HG03520 (cell line): ENCODE results near the gene DLG1.
"Not testable (repeated sequence)": the region's sequence is repeated elsewhere in the genome, so short reads cannot be mapped to it uniquely, and the experiment has no call there.

ENCODE experiments used
- ATAC-seq: cut with Tn5 transposase; IDR thresholded peaks from one replicate; pipeline ENCODE4 v1.9.1; 2021; ENCODE audit warnings: mild to moderate bottlenecking, moderate library complexity; ENCODE audit not compliant: unreplicated experiment

The DLG1 gene

GRCh38 chr3:197216914-197217313, 81.5 kb downstream of the DLG1 start:
- ATAC-seq: no peak

GRCh38 chr3:197216169-197216860, 82.1 kb downstream of the DLG1 start:
- ATAC-seq: no peak

GRCh38 chr3:197212290-197212689, 86.1 kb downstream of the DLG1 start:
- no peak for ATAC-seq

DNA sequence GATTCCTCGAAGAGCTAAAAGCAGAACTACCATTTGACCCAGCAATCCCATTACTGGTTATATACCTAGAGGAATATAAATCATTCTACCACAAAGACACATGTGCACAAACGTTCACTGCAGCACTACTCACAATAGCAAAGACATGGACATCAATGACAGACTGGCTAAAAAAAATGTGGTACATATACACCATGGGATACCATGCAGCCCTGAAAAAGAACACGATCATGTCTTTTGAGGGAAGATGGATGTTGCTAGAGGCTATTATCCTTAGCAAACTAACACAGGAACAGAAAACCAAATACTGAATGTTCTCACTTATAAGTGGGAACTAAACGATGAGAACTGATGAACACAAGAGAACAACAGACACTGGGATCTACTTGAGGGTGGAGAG, 86.7 kb downstream of the DLG1 start:
- not testable (repeated sequence) for ATAC-seq

- ATAC-seq: no peak
These were observed 88.8 kb downstream of the DLG1 start for GRCh38 chr3:197209366-197210260.

DNA sequence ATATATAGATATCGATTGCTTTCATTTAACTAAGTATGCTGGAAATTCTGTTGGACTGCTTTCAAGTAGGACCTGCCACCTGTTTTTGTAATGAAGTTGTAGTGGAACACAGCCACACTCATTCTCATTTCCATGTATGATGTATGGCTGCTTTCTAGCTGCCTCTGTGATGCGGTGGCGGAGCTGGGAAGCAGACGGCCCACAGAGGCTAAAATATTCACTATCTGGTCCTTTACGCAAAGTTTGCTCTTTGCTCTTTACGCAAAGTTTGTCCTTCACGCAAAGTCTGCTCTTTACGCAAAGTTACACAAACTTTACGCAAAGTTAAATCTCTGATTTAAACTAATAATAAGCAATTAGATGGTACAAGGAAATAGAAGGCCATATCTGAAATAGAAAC, 91.5 kb downstream of the DLG1 start:
- no peak for ATAC-seq

DNA sequence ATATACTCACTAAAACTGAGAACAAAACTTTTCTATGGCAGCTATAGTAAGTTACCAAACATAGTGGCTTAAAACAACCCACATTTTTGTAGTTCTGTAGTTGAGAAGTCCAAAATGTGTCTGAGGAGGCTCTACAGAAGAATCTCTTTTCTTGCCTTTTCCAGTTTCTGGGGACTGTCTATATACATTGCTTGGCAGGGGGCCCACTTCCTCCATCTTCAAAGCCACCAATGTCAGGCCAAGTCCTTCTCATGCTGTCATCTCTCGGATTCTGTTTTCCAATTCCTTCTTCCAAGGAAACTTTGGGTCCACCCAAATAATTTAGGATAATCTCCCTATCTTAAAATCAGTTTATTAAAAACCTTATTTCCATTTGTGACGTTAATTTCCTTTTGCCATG, 92.7 kb downstream of the DLG1 start:
- ATAC-seq: no peak

DNA sequence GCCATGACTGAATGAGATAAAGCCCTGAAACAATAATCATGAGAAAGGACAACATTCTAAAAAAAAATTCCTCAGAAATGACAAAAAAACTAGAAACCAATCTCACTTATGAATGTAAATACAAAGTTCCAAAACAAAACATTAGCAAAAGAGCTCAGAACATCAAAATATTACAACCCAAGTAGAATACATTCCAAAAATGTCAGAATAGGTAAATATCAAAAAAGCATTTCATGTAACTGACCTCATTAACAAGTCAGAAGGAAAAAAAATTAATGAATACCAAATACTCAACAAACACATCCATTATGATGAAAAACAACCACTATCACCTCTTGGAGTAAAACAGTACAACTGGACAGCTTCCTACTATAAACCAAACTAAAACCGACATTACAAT, 93.1 kb downstream of the DLG1 start:
- no peak for ATAC-seq

DNA sequence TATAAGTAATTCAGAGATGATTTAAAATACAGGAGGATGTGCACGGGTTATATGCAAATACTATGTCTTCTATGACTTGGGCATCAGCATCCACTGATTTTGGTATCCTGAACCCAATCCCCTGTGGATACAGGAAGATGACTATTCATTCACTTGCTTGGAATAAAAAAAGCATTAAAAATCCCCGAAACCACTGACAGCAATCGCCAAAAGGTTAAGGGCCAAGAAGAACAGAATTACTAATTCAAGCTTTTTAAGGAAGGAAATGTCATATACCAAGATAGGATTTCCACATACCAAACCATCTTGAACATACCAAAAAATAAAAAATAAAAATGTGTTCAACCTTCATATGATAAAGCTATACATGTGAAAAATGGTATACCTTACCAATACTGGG, 93.7 kb downstream of the DLG1 start:
- ATAC-seq: no peak

DNA sequence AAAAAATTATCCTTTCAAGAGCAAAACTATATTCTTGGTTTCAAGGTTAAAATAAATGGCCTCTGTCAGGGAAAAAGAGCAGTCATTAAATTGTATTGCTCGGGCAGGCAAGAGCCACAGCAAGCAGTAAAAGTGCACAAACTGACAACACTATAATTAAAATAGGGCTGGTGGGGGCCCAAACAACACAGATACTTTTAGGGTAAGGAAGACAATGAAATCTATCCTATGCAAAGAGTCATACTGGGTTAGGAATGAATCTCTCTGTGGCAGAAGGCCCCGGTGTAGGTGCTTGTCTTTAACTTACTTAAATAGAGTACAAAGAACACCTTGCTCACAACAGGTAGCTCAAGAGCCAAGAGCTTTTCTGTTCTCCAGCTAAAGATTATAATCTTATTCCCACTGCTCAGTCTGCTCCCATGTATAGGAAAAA, 94.7 kb downstream of the DLG1 start:
- no peak for ATAC-seq

DNA sequence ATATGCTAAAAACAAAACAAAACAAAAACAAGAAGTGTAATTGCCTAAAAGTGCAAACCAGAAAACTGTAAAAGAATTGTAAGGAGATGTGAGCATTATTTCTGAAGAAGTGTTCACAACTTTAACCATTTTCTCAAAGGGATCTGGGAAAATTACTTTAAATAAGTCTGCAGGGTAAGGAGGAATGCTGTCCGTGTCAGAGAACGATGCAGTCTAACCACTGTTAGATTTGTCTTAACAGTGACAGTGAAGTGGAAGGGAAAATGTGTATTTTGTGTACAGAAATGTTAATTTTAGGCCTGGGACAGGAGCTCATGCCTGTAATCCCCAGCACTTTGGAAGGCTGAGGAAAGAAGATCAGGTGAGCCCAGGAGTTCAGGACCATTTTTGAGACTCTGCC, 95.7 kb downstream of the DLG1 start:
- ATAC-seq: no peak

DNA sequence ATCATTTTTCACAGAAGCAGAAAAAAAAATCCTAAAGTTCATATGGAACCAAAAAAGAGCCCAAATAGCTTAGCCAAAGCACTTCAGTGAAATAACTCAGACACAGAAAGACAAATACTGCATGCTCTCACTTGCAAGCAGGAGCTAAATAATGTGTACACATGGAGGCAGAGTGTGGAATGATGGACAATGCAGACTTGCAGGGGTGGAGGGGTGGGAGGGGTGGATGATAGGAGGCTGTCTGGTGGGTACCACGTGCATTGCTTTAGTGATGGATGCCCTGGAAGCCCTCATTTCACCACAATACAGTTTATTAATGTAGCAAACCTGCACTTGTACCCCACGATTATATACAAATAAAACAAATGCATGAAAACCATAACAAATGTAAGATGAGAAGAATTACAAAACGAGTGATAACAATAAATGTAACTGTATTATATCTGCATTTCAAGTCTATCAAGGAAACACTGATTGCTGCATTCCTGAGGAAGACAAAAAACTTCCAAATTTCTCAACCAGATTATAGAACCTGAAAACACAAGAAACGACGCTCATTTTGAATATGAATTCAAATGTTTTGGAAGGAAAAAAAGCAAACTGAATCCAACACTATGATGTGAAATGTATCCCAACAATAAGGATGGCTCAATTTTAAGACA, 96.5 kb downstream of the DLG1 start:
- ATAC-seq: no peak

GRCh38 chr3:197200856-197201255, 97.6 kb downstream of the DLG1 start:
- not testable (repeated sequence) for ATAC-seq

DNA sequence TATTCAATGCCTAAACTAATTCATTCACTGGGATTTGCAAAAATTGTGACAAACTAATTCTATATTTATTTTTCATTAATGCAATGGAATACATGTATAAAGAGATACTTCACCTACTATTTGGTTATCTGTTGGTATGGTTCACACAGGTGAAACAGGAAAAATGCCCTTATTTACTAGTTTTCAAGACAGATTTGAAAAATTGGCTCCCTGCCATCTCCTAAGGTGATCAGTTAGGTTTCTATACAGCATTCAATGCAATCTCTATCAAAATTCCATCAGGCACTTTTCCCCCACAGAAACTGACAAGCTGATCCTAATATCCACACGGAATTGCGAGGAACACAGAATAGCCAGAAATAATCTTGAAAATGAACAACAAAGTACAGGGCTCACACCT, 101.1 kb downstream of the DLG1 start:
- ATAC-seq: no peak

DNA sequence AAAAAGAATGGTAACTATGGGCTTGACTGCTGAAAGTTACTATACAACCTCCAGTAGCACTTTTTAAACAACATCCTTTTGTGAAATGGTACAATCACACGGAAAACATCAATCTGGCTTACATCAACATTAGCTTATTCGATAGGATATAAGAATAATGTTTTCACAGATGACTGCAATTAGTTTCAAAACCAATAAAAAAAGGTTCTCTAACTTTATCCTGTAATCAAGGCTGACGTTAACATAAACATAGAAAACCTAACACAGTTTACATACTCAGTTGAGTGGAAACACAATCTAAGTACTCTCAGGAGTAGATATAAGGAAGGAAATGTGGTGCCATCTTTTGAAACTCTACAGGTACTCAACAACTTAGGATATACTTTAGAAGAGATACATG, 102.2 kb downstream of the DLG1 start:
- no peak for ATAC-seq

DNA sequence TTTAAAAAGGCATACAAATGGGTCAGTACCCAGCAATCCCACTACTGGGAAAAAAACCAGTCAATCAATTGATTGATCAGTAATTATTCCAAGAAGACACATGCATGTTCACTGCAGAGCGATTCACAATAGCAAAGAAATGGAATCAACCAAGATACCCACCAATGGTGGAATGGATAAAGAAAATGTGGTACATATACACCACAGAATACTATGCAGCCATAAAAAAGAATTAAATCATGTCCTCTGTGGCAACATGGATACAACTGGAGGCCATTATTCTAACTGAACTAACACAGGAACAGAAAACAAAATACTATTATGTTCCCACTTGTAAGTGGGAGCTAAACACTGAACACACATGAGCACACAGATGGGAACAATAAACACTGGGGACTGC, 103.1 kb downstream of the DLG1 start:
- no peak for ATAC-seq

DNA sequence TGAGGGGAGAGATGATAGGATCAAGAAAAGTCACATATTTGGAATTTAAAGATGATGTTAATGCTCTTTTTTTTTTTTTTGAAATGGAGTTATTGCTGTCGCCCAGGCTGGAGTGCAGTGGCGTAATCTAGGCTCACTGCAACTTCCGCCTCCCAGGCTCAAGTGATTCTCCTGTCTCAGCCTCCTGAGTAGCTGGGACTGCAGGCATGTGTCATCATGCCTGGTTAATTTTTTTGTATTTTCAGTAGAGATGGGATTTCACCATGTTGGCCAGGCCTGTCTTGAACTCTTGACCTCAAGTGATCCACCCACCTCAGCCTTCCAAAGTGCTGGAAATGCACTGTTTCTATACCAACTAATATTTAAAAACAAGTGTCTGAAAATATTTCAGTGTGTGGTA, 104.7 kb downstream of the DLG1 start:
- ATAC-seq: not testable (repeated sequence)

DNA sequence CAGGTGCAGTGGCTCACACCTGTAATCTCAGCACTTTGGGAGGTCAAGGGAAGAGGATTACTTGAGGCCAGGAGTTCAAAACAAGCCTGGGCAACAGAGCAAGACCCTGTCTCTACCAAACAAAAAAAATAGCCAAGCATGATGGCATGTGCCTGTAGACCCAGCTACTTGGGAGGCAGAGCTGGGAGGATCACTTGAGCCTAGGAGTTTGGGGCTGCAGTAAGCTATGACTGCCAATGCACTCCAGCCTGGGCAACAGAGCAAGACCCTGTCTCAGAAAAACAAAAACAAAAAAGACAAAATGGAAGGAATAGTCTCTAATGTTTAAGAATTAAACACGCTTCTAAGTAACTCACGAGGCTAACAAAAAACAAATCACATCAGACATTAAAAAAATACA, 106.5 kb downstream of the DLG1 start:
- ATAC-seq: no peak

DNA sequence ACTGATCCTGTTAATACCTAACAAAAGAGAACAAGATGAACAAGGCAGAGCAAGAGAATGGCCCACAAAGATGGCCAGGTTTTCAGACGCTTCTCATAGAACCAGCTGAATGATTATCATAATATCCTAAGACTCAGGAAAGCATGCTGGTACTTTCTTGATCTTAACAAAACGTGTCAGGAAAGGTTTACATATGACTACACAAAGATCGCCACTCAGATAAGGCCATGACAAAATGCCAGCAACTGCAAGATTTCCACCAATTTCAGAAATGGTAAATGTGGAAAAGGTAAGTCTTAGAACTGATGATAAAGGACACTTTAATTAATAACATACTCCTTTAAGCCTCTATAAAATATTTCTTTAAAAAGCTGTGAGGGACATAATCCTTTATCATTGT, 108.8 kb downstream of the DLG1 start:
- no peak for ATAC-seq

GRCh38 chr3:197188963-197189362, 109.4 kb downstream of the DLG1 start:
- no peak for ATAC-seq

DNA sequence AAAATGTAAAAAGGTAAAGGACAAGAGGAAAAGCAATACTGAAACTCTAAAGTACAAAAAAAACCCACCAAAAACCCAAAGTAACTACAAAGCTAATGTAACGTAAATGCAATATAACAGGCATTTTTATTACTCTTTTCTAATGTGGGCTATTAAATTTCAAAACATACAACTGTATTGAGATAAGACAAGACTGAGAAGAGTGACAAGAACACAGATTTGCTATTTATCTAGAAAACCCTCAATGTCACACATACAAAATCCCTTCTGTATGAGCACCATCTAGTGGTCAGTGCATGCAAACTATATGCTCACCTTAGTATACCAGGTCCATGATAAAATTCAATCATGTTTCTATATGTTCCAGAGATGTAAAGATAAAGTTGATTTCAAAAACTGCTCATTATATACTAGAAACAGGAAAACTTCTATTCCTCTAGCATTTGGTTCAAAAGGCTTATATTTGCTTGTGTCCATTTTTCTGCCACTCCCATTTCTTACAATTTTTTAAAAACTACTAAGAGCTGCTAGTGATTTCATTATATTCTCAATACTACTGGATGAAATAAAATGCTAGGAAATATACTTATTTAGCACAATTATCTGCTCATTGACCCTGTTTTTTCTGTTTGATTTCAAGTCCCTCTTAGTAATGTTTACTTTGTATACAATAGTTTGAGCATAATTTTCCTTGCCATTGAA, 111.4 kb downstream of the DLG1 start:
- ATAC-seq: no peak
